Mesendoderm (in vitro differentiated cells): ENCODE measurements around the gene PRM2.
"Not testable (repeated sequence)": the region's sequence is repeated elsewhere in the genome, so short reads cannot be mapped to it uniquely, and the experiment has no call there.

ENCODE experiments used
- DNase-seq: peaks from one replicate; pipeline ENCODE4 v3.0.0; 2013
- H2AK5ac ChIP-seq: 2 replicates; pipeline ENCODE4 v1.6.1; 2013; ENCODE audit warnings: low read length, inconsistent platforms
- H2BK120ac ChIP-seq: 2 replicates; pipeline ENCODE4 v1.6.1; 2013; ENCODE audit warnings: low read depth, mild to moderate bottlenecking, low read length, moderate library complexity, mixed read lengths
- H2BK15ac ChIP-seq: replicated peaks from 2 replicates; pipeline ENCODE4 v1.6.1; 2013; ENCODE audit warnings: low read depth, mild to moderate bottlenecking, moderate library complexity
- H2BK5ac ChIP-seq: 2 replicates; pipeline ENCODE4 v1.6.1; 2013; ENCODE audit warnings: low read length, inconsistent platforms
- H3K18ac ChIP-seq: 2 replicates; pipeline ENCODE4 v1.6.1; 2013; ENCODE audit warnings: mild to moderate bottlenecking, low read length, mixed read lengths
- H3K23ac ChIP-seq: one replicate; pipeline ENCODE4 v1.6.1; 2013; ENCODE audit warnings: low read length
- H3K27ac ChIP-seq: 2 replicates; pipeline ENCODE4 v1.5.1; 2013; ENCODE audit warnings: low read depth, mild to moderate bottlenecking, inconsistent platforms, low read length, moderate library complexity
- H3K27me3 ChIP-seq: 2 replicates; pipeline ENCODE4 v1.6.1; 2013; ENCODE audit warnings: low read length, control low read depth, mild to moderate bottlenecking, inconsistent platforms; ENCODE audit not compliant: insufficient read depth, poor library complexity
- H3K36me3 ChIP-seq: 2 replicates; pipeline ENCODE4 v1.6.1; 2013; ENCODE audit warnings: low read length, inconsistent platforms; ENCODE audit not compliant: control insufficient read depth, insufficient read depth
- H3K4ac ChIP-seq: one replicate; pipeline ENCODE4 v1.6.1; 2013; ENCODE audit warnings: low read depth, mild to moderate bottlenecking, low read length, moderate library complexity
- H3K4me1 ChIP-seq: 2 replicates; pipeline ENCODE4 v1.6.1; 2013; ENCODE audit warnings: low read depth, low read length, inconsistent platforms; ENCODE audit not compliant: control insufficient read depth
- H3K4me2 ChIP-seq: 2 replicates; pipeline ENCODE4 v1.6.1; 2013; ENCODE audit warnings: low read length
- H3K4me3 ChIP-seq: 2 replicates; pipeline ENCODE4 v1.5.1; 2013; ENCODE audit warnings: mild to moderate bottlenecking, low read length
- H3K56ac ChIP-seq: one replicate; pipeline ENCODE4 v1.6.1; 2013; ENCODE audit warnings: low read length
- H3K79me1 ChIP-seq: 2 replicates; pipeline ENCODE4 v1.6.1; 2013; ENCODE audit warnings: low read length, inconsistent platforms
- H3K79me2 ChIP-seq: 2 replicates; pipeline ENCODE4 v1.6.1; 2013; ENCODE audit warnings: mild to moderate bottlenecking, low read length; ENCODE audit not compliant: control insufficient read depth, insufficient read depth
- H3K9ac ChIP-seq: 2 replicates; pipeline ENCODE4 v1.6.1; 2013; ENCODE audit warnings: low read length, inconsistent platforms
- H4K5ac ChIP-seq: one replicate; pipeline ENCODE4 v1.6.1; 2013; ENCODE audit warnings: low read length
- H4K8ac ChIP-seq: one replicate; pipeline ENCODE4 v1.6.1; 2013; ENCODE audit warnings: low read depth, mild to moderate bottlenecking, control low read depth, low read length, moderate library complexity
- WGBS: extraction: QIAGEN DNeasy Blood & Tissue Kit; methylation state at CpG from one replicate; pipeline ENCODE4 v1.1.7; 2013; ENCODE audit warnings: low lambda C conversion rate, missing lambda C conversion rate; ENCODE audit not compliant: insufficient coverage; ENCODE audit errors: extremely low coverage; 5-methylcytosine and 5-hydroxymethylcytosine counted together

The PRM2 gene

GRCh38 chr16:11295672-11296071 is 19.4 kb upstream of the PRM2 start:
- Histone ChIP-seq H3K27ac (no peak overlapping the region), H3K27me3 (no peaks in the 10 kb centered on the region), H3K4me1 (peaks cover 10% of the 10 kb centered on the region), H2BK120ac (no peak overlapping the region), H4K8ac (no peak overlapping the region), H3K36me3 (no peaks in the 10 kb centered on the region), H3K9ac (no peak overlapping the region), H3K56ac (no peak overlapping the region), H3K23ac (no peak overlapping the region), H3K79me2 (no peaks in the 10 kb centered on the region), H2BK5ac (no peak overlapping the region), H3K4me3 (no peak overlapping the region), H3K4ac (no peak overlapping the region), H2BK15ac (no peak overlapping the region), H4K5ac (no peak overlapping the region), H3K79me1 (no peaks in the 10 kb centered on the region), H3K4me2 (no peak overlapping the region), H3K18ac (no peak overlapping the region), H2AK5ac (no peak overlapping the region)
- no peak for DNase-seq
- no CpG with 5 or more reads among the region's 4 CpGs for whole genome bisulfite sequencing

GRCh38 chr16:11292076-11292748 is 15.9 kb upstream of the PRM2 start:
- Histone ChIP-seq H2BK15ac (no peak overlapping the region), H3K79me2 (no peaks in the 10 kb centered on the region), H3K27me3 (no peaks in the 10 kb centered on the region), H2AK5ac (no peak overlapping the region), H3K4ac (no peak overlapping the region), H4K5ac (no peak overlapping the region), H3K79me1 (no peaks in the 10 kb centered on the region), H2BK120ac (no peak overlapping the region), H3K56ac (no peak overlapping the region), H3K4me3 (no peak overlapping the region), H2BK5ac (no peak overlapping the region), H3K23ac (no peak overlapping the region), H3K18ac (no peak overlapping the region), H4K8ac (no peak overlapping the region), H3K4me1 (peaks cover 6% of the 10 kb centered on the region), H3K36me3 (no peaks in the 10 kb centered on the region), H3K4me2 (no peak overlapping the region), H3K27ac (peak overlapping the region; percentile 4), H3K9ac (no peak overlapping the region)
- no CpG with 5 or more reads among the region's 7 CpGs for WGBS
- DNase-seq = no peak

GRCh38 chr16:11291091-11291703 is 14.9 kb upstream of the PRM2 start:
- no peak overlapping the region for H4K8ac ChIP-seq
- H3K18ac ChIP-seq = peak overlapping the region; percentile 6
- H3K4me1 ChIP-seq = peaks cover 4% of the 10 kb centered on the region
- H3K27ac ChIP-seq = peak overlapping the region; percentile 4
- H3K9ac ChIP-seq = no peak overlapping the region
- H2BK120ac ChIP-seq = no peak overlapping the region
- no peak overlapping the region for H4K5ac ChIP-seq
- DNase-seq = peak; percentile 87
- H3K23ac ChIP-seq = no peak overlapping the region
- no peak overlapping the region for H3K4me2 ChIP-seq
- no CpG with 5 or more reads among the region's 10 CpGs for WGBS
- H3K36me3 ChIP-seq = no peaks in the 10 kb centered on the region
- H2AK5ac ChIP-seq = no peak overlapping the region
- H2BK5ac ChIP-seq = no peak overlapping the region
- H3K79me2 ChIP-seq = no peaks in the 10 kb centered on the region
- no peaks in the 10 kb centered on the region for H3K27me3 ChIP-seq
- H3K4ac ChIP-seq = no peak overlapping the region
- H2BK15ac ChIP-seq = no peak overlapping the region
- H3K79me1 ChIP-seq = no peaks in the 10 kb centered on the region
- peak overlapping the region; percentile 51 for H3K56ac ChIP-seq
- H3K4me3 ChIP-seq = no peak overlapping the region

GRCh38 chr16:11290102-11290893 is 14.0 kb upstream of the PRM2 start:
- no peaks in the 10 kb centered on the region for H3K79me2 ChIP-seq
- H4K5ac ChIP-seq = no peak overlapping the region
- peak overlapping the region; percentile 51 for H3K56ac ChIP-seq
- no peak overlapping the region for H3K23ac ChIP-seq
- H4K8ac ChIP-seq = no peak overlapping the region
- no peak overlapping the region for H3K4me2 ChIP-seq
- no peak overlapping the region for H2BK120ac ChIP-seq
- no peaks in the 10 kb centered on the region for H3K79me1 ChIP-seq
- H3K4me3 ChIP-seq = no peak overlapping the region
- H3K27me3 ChIP-seq = no peaks in the 10 kb centered on the region
- H2AK5ac ChIP-seq = peak overlapping the region; percentile 12
- H3K4me1 ChIP-seq = peaks cover 4% of the 10 kb centered on the region
- no CpG with 5 or more reads among the region's 8 CpGs for WGBS
- H3K18ac ChIP-seq = no peak overlapping the region
- no peak overlapping the region for H3K9ac ChIP-seq
- no peaks in the 10 kb centered on the region for H3K36me3 ChIP-seq
- H2BK15ac ChIP-seq = no peak overlapping the region
- no peak overlapping the region for H3K4ac ChIP-seq
- no peak overlapping the region for H2BK5ac ChIP-seq
- DNase-seq = no peak
- no peak overlapping the region for H3K27ac ChIP-seq

- no CpG with 5 or more reads among the region's 4 CpGs for WGBS
Observed at GRCh38 chr16:11289696-11290095, 13.4 kb upstream of the PRM2 start.

More at GRCh38 chr16:11289696-11290095, 13.4 kb upstream of the PRM2 start:
- not testable (repeated sequence) for H3K18ac ChIP-seq, H3K23ac ChIP-seq, H2BK15ac ChIP-seq, H3K79me2 ChIP-seq, H3K4me3 ChIP-seq, H2BK120ac ChIP-seq, H3K27me3 ChIP-seq, H3K4me2 ChIP-seq, H3K4me1 ChIP-seq, H3K36me3 ChIP-seq, H3K56ac ChIP-seq, H2AK5ac ChIP-seq, H3K27ac ChIP-seq, H4K8ac ChIP-seq, H3K4ac ChIP-seq, H3K9ac ChIP-seq, H2BK5ac ChIP-seq, H4K5ac ChIP-seq, H3K79me1 ChIP-seq, DNase-seq
